Stimulated activated naive B cell treated with anti-CD40 and anti-IgM and Interleukin-4, amounts not matched to agents 10 μg/mL and 1 μg/mL and 100 μg/mL, for 72 hours (primary cell): ENCODE measurements around the gene HAL.
"Not testable (repeated sequence)": the region's sequence is repeated elsewhere in the genome, so short reads cannot be mapped to it uniquely, and the experiment has no call there.

Experiments used
- ATAC-seq, 2 donors: fragments of 150-1000 bp; cut with Tn5 transposase; replicated peaks; 2 replicates each; pipeline ENCODE4 v1.10.0; 2021; ENCODE audit warnings: moderate library complexity in 1 of 2
- DNase-seq: peaks from one replicate; pipeline ENCODE4 v3.0.0; 2021
- H3K27ac Mint-ChIP-seq: one replicate; pipeline ENCODE4 v1.8.0; 2022; ENCODE audit warnings: mild to moderate bottlenecking, mixed read lengths
- H3K27me3 Mint-ChIP-seq, 2 donors: one replicate each; pipeline ENCODE4 v1.8.0; 2022; ENCODE audit warnings: mixed read lengths in 2 of 2
- H3K36me3 Mint-ChIP-seq, 2 donors: one replicate each; pipeline ENCODE4 v1.8.0; 2022; ENCODE audit warnings: mixed read lengths in 2 of 2, mild to moderate bottlenecking in 1 of 2
- H3K4me1 Mint-ChIP-seq, 2 donors: one replicate each; pipeline ENCODE4 v1.8.0; 2022; ENCODE audit warnings: mixed read lengths in 2 of 2, mild to moderate bottlenecking in 1 of 2
- H3K4me3 Mint-ChIP-seq, 2 donors: one replicate each; pipeline ENCODE4 v1.8.0; 2022; ENCODE audit warnings: mild to moderate bottlenecking in 2 of 2, mixed read lengths in 2 of 2, moderate library complexity in 1 of 2
- H3K9me3 Mint-ChIP-seq, 2 donors: one replicate each; pipeline ENCODE4 v1.8.0; 2022; ENCODE audit warnings: mixed read lengths in 2 of 2, mild to moderate bottlenecking in 1 of 2

Gene HAL

DNA sequence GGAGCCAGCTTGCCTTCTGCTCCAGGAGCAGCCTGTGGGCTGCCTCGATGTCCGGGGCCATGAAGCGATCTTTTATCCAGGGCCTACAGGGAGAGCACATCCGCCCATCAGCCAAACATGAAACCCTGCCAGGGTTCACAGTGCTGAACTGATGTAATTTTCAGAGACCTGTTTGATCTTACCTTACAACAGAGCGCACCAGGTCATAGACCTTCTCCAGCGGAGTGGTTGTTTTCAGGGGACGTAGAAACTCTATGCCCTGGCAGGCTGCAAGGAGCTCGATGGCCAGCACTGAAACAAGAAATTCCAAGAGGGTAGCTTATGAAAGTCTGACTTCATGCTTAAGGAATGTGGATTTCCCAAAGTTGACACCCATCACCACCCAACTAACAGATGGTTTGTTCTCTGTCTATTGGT lies 19.7 kb downstream of the HAL start:
- H3K27me3 Mint-ChIP-seq: no peaks in the 10 kb centered on the region
- ATAC-seq (no peak), DNase-seq (no peak)
- no peak overlapping the region for H3K27ac Mint-ChIP-seq
- H3K4me3 Mint-ChIP-seq: no peak overlapping the region
- H3K9me3 Mint-ChIP-seq: no peaks in the 10 kb centered on the region
- H3K4me1 Mint-ChIP-seq: peaks cover 0 to 17% of the 10 kb centered on the region in 2 donors
- H3K36me3 Mint-ChIP-seq: peaks cover 4% of the 10 kb centered on the region in 2 donors

DNA sequence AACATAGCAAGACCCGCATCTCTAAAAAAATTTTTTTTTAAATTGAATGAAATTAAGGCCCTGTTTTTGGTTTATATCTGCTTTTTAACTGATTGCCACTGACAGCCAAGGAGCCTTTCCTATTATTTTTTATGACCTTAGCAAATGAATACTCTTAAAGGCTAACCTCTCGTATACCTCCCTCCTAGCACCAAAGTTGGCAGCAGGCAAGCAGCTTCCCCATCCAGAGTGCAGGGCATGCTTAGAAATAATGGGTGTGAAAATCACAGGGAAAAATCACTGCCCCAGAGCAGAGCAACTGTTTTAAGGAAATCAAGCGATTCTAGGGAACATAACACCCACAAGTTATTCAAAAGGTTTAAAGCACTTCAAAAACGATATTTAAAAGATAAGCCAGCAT lies 20.7 kb downstream of the HAL start:
- Mint-ChIP-seq H3K4me3 (no peak overlapping the region), H3K27me3 (no peaks in the 10 kb centered on the region), H3K27ac (no peak overlapping the region), H3K9me3 (no peaks in the 10 kb centered on the region), H3K4me1 (peaks cover 0 to 17% of the 10 kb centered on the region in 2 donors), H3K36me3 (peaks cover 4% of the 10 kb centered on the region in 2 donors)
- no peak for DNase-seq
- no peak for ATAC-seq

- Mint-ChIP-seq H3K36me3 (peaks cover 4 to 6% of the 10 kb centered on the region in 2 donors), H3K27ac (no peak overlapping the region)
Measured at GRCh38 chr12:95974358-95974757, 21.8 kb downstream of the HAL start.

DNA sequence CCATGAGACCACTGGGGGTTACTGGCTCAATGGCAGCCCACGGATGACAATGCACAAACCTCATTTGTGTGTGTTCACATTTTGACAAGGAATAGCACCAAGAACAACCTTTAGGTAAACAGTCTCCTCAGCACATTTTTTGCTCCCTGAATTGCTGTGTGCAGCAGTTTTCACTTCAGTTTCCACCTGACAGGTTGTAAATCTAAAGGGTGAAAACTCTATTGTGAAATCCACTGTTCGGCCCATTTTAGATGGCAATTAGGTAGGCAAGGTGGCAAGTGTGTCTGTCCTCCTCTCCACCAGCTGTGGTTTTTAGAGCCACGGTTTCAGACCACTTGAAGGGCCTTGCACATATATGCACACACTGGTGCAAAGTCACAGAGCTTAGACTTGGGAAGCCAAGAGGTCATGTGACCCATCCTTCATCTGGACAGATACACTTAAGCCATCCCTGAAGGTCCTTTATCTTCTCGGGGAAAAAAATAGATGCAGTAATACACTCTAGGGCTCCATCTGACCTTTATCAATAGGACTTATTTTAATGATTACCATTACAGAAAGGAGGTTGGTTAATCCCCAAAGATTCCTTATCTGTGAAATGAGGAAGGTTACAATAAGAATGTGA lies 23.2 kb downstream of the HAL start:
- Mint-ChIP-seq H3K27me3 (no peaks in the 10 kb centered on the region), H3K4me3 (no peak overlapping the region), H3K27ac (no peak overlapping the region), H3K9me3 (no peaks in the 10 kb centered on the region), H3K4me1 (peaks cover 0 to 17% of the 10 kb centered on the region in 2 donors), H3K36me3 (peaks cover 4 to 6% of the 10 kb centered on the region in 2 donors)
- ATAC-seq (peak; percentile 23 to 25), DNase-seq (no peak)

More at GRCh38 chr12:95974358-95974757, 21.8 kb downstream of the HAL start:
- DNase-seq: no peak
- no peaks in the 10 kb centered on the region for H3K27me3 Mint-ChIP-seq
- ATAC-seq: no peak
- no peak overlapping the region for H3K4me3 Mint-ChIP-seq
- H3K4me1 Mint-ChIP-seq: peaks cover 0 to 17% of the 10 kb centered on the region in 2 donors
- H3K9me3 Mint-ChIP-seq: no peaks in the 10 kb centered on the region

GRCh38 chr12:95970905-95971304 lies 25.2 kb downstream of the HAL start:
- DNase-seq (no peak), ATAC-seq (no peak)
- no peaks in the 10 kb centered on the region for H3K9me3 Mint-ChIP-seq
- H3K4me1 Mint-ChIP-seq: peaks cover 0 to 17% of the 10 kb centered on the region in 2 donors
- no peaks in the 10 kb centered on the region for H3K27me3 Mint-ChIP-seq
- H3K27ac Mint-ChIP-seq: no peak overlapping the region
- H3K36me3 Mint-ChIP-seq: peaks cover 10 to 13% of the 10 kb centered on the region in 2 donors
- no peak overlapping the region for H3K4me3 Mint-ChIP-seq

DNA sequence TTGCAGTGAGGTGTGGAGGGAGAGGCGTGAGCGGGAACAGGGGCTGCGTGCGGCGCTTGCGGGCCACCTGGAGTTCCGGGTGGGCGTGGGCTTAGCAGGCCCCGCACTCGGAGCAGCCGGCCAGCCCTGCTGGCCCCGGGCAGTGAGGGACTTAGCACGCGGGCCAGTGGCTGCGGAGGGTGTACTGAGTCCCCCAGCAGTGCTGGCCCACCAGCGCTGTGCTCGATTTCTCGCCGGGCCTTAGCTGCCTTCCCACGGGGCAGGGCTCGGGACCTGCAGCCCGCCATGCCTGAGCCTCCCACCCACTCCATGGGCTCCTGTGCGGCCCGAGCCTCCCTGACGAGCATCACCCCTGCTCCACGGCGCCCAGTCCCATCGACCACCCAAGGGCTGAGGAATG lies 27.0 kb downstream of the HAL start:
- not testable (repeated sequence) for H3K4me3 Mint-ChIP-seq, DNase-seq, H3K9me3 Mint-ChIP-seq, H3K27ac Mint-ChIP-seq, H3K27me3 Mint-ChIP-seq, ATAC-seq
- Mint-ChIP-seq H3K4me1 (peaks cover 0 to 14% of the 10 kb centered on the region in 2 donors), H3K36me3 (peaks cover 10 to 15% of the 10 kb centered on the region in 2 donors)

DNA sequence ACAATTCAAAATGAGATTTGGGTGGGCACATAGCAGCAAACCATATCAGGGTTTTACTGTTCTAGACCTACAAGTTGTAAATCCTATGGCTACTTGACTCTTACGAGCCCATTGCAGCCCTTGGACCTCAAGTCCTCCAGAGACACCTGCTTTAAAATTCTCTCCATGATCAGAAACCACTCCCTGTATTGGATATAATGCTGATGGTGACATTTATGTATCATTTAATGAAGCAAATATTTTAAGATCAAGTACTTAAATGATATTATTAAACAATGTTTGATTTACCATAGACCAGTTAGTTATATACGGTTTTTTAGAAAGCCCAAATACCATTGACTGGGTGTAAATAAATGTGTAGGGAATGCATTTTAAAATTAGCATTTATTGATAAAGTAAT lies 28.8 kb downstream of the HAL start:
- H3K36me3 Mint-ChIP-seq: peaks cover 6 to 13% of the 10 kb centered on the region in 2 donors
- peaks cover 0 to 4% of the 10 kb centered on the region in 2 donors for H3K4me1 Mint-ChIP-seq
- no peak overlapping the region for H3K27ac Mint-ChIP-seq
- H3K27me3 Mint-ChIP-seq: no peaks in the 10 kb centered on the region
- no peak overlapping the region for H3K4me3 Mint-ChIP-seq
- DNase-seq: no peak
- H3K9me3 Mint-ChIP-seq: no peaks in the 10 kb centered on the region
- no peak for ATAC-seq

DNA sequence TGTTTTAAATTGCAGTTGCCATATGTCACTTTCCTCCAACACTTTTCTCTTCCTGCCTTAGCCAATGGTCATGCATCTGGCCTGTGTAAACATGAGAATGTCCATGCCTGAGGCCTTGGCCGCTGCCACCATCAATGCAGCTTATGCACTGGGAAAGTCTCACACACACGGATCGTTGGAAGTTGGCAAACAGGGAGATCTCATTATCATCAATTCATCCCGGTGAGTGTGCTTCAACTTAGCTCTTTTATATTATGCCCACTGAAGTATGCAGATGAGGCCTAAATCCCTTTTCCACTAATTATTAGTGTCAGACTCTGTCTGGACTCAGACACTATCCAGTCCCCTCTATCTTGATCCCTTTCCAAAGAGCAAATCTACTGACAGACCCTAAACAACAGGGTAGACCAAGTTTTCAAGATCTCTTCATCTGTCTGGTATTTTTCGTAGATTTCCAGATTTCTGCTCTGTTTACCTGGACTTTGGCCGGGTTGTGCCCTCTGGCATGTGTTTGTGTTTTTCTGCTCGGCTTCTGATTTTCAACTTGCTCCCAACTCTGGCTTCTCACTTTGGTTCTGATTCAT lies 29.8 kb downstream of the HAL start:
- Mint-ChIP-seq H3K27ac (no peak overlapping the region), H3K4me1 (peaks cover 0 to 4% of the 10 kb centered on the region in 2 donors), H3K4me3 (no peak overlapping the region), H3K27me3 (peaks cover 0 to 3% of the 10 kb centered on the region in 2 donors), H3K36me3 (peaks cover 6 to 13% of the 10 kb centered on the region in 2 donors), H3K9me3 (no peaks in the 10 kb centered on the region)
- ATAC-seq (no peak), DNase-seq (no peak)

DNA sequence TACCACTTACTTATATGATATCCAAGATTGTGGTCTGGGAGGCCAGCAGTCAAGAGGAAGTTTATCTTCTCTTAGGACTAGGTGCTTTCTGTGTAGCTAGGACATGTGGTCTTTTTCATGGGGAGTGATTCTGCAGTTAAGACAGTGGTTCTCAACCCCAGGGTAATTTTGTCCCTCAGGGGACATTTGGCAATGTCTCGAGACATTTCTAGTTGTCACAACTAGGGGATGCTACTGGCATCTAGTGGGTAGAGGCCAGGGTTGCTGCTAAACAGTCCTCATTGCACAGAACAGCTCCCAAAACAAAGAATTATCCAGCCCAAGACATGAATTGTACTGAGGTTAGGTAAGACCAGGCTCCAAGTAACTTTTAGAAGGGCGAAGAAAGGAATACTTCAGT lies 33.0 kb downstream of the HAL start:
- ATAC-seq (peak; percentile 66 to 87), DNase-seq (no peak)
- no peaks in the 10 kb centered on the region for H3K9me3 Mint-ChIP-seq
- no peak overlapping the region for H3K4me3 Mint-ChIP-seq
- peaks cover 0 to 4% of the 10 kb centered on the region in 2 donors for H3K4me1 Mint-ChIP-seq
- H3K27ac Mint-ChIP-seq: no peak overlapping the region
- peaks cover 0 to 8% of the 10 kb centered on the region in 2 donors for H3K27me3 Mint-ChIP-seq
- H3K36me3 Mint-ChIP-seq: peaks cover 6 to 11% of the 10 kb centered on the region in 2 donors

DNA sequence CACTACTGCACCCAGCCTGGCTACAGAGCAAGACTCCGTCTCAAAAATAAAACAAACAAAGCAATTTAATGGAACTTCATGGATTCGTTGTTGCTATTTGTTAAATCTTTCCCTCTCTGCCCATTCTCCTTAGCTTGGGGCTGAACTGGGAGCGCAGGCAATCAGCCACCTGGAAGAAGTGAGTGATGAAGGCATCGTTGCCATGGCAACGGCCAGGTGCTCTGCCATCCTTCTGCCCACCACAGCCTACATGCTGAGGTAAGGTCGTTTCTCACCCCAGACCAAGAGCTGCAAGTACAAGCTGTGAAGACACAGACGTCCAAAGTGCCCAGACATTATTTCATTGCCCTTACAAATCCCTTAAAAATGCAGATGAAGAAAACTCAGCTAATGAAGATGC lies 33.9 kb downstream of the HAL start:
- Mint-ChIP-seq H3K4me3 (no peak overlapping the region), H3K4me1 (peaks cover 0 to 4% of the 10 kb centered on the region in 2 donors), H3K36me3 (peaks cover 6 to 11% of the 10 kb centered on the region in 2 donors), H3K27ac (no peak overlapping the region), H3K27me3 (peaks cover 0 to 8% of the 10 kb centered on the region in 2 donors), H3K9me3 (no peaks in the 10 kb centered on the region)
- ATAC-seq (no peak), DNase-seq (no peak)

DNA sequence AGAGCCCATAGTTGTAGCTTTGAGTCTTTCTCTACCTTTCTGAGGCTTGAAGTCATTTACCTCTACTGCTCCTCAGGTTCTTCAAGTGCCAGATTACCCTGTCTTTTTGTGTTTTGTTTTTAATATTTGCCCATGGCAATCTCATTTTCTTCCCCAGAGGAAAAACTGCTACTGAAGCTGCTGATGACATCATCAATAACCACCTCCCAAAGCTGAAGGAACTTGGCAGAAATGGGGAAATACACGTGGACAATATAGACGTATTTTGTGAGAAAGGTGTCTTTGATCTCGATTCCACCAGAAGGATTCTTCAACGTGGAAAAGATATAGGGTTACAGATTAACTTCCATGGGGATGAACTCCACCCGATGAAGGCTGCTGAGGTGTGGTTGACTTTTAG lies 35.9 kb downstream of the HAL start:
- Mint-ChIP-seq H3K4me3 (no peak overlapping the region), H3K4me1 (peaks cover 0 to 4% of the 10 kb centered on the region in 2 donors), H3K9me3 (no peaks in the 10 kb centered on the region), H3K36me3 (peaks cover 5 to 6% of the 10 kb centered on the region in 2 donors), H3K27ac (no peak overlapping the region), H3K27me3 (peaks cover 0 to 8% of the 10 kb centered on the region in 2 donors)
- DNase-seq (no peak), ATAC-seq (no peak)

- ATAC-seq: peak in 1 of 2 donors; percentile 41
- H3K36me3 Mint-ChIP-seq: peaks cover 5% of the 10 kb centered on the region in 2 donors
- no peak for DNase-seq
- peaks cover 0 to 4% of the 10 kb centered on the region in 2 donors for H3K4me1 Mint-ChIP-seq
- no peak overlapping the region for H3K27ac Mint-ChIP-seq
- peaks cover 0 to 8% of the 10 kb centered on the region in 2 donors for H3K27me3 Mint-ChIP-seq
- no peaks in the 10 kb centered on the region for H3K9me3 Mint-ChIP-seq
- no peak overlapping the region for H3K4me3 Mint-ChIP-seq
Measured at GRCh38 chr12:95959107-95959506, 37.0 kb downstream of the HAL start.

DNA sequence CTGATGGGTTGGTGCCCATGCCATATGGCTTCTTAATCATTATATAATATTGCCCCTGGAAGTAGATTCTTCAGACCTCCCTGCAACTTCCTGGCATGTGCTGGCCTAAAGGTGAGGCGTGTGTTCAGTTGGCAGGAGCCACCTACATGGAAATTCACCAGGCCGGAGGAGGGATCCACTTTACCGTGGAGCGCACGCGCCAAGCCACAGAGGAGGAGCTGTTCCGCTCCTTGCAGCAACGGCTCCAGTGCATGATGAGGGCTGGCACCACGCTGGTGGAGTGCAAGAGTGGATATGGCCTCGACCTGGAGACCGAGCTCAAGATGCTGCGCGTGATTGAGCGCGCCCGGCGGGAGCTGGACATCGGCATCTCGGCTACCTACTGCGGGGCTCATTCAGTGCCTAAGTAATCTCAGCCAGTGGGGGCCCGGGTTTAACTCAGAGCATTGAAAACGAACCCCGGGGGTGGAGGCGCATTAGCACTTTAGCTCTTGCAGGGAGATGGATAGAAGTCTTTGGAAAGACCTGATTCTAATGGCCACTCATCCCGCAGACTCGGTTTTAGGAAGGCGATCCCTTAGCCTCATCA lies 39.5 kb downstream of the HAL start:
- ATAC-seq: no peak
- Mint-ChIP-seq H3K4me3 (no peak overlapping the region), H3K4me1 (no peaks in the 10 kb centered on the region), H3K27me3 (peaks cover 0 to 7% of the 10 kb centered on the region in 2 donors), H3K27ac (no peak overlapping the region), H3K36me3 (peaks cover 5% of the 10 kb centered on the region in 2 donors), H3K9me3 (no peaks in the 10 kb centered on the region)
- no peak for DNase-seq

DNA sequence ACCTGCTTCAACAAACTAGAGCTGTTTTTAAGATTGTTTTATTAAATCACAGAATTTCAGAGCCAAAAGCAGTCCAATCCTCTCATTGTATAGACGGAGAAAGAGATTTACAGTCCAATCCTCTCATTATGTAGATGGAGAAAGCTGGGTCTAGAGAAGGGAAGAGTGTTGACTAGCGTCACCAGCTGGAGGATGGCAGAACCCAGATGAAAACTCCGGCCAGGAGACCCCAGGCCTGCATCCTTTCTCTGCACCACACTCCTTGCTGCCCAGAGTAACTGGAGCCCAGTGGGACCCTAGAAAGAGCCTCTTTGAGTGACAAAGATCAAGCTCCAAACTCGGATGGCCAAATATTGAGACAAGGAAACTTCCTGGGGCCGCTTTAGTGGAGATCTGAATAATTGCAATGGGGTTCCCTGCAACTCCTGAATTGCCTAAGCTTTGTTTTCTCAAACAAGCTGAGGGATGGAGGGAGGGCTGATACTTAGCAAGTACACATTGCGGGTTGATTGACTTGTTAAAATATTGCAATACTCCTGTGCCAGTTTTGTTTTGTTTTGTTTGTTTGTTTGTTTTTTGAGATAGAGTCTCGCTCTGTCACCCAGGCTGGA lies 40.5 kb downstream of the HAL start:
- peaks cover 5% of the 10 kb centered on the region in 2 donors for H3K36me3 Mint-ChIP-seq
- no peak for ATAC-seq
- no peak overlapping the region for H3K27ac Mint-ChIP-seq
- H3K4me3 Mint-ChIP-seq: no peak overlapping the region
- peaks cover 4 to 5% of the 10 kb centered on the region in 2 donors for H3K27me3 Mint-ChIP-seq
- H3K4me1 Mint-ChIP-seq: no peaks in the 10 kb centered on the region
- no peaks in the 10 kb centered on the region for H3K9me3 Mint-ChIP-seq
- no peak for DNase-seq
